Fibroblast of skin of left quadriceps (primary cell): ENCODE data around the gene RYR2.

Source experiments
- DNase-seq, 2 experiments: peaks; one replicate each; pipeline ENCODE4 v3.0.0-alpha.2; 2013; ENCODE audit warnings: low read depth in 2 of 2

The RYR2 gene

GRCh38 chr1:237671262-237671661 lies 629.3 kb downstream of the RYR2 start:
- no peak for DNase-seq

- no peak for DNase-seq
Observed at GRCh38 chr1:237671935-237672334, 630.0 kb downstream of the RYR2 start.

DNA sequence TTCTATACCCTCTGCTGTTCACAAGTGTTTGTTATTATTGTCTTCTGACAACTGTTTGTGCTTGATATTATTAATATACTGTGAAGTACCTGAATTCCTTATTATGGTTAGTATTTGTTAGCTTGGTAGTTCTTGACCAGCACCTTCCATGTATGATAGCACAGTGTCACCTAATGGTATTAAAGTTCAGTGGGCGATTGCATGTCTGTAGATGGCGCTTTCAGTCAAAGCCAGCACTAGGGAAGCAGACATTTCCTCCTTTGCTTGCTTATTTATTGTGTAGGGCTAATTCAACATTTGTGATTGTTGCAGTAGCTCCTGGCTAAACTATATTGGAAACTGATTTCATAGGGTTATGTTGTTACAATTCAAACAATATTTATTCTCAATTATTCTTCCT lies 630.8 kb downstream of the RYR2 start:
- DNase-seq = no peak

DNA sequence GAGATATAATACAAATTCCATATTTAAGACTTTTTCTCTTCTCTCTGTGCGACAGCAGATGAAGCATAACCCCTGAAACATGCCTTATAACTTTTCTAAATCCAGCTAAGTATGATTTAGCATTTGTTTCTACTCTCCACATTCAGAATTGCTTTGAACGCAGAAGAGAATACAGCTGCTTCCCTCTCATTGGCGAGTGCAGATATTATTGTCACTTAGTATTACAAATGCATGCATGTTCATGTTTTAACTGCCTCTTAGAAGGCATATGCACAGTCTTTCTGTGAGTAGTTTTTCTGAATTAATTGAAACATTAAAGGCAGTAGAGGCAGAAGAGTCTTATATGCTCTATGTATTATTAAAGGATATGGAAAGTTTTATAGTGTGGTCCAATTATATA lies 631.6 kb downstream of the RYR2 start:
- no peak for DNase-seq

DNA sequence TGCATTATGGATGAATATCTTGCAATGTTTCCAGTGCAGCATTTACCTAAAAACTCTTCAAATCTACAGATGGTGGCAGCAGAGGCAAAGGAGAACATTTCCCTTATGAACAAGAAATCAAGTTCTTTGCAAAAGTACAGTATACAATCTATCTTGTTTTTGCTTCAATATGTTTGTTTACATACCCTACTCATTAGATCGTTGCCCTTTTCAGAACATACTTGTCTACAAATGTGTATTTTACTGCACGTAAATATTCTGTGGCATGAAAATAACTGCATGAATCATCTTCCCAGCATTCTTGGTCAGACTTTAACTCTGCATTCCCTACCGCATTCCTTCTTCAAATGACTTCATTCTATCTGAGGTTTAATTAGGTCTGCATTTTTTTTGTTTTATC lies 636.0 kb downstream of the RYR2 start:
- DNase-seq = peak; percentile 39

GRCh38 chr1:237679687-237680086 lies 637.7 kb downstream of the RYR2 start:
- no peak for DNase-seq

- DNase-seq = no peak
Observed at GRCh38 chr1:237681210-237681609, 639.2 kb downstream of the RYR2 start.

DNA sequence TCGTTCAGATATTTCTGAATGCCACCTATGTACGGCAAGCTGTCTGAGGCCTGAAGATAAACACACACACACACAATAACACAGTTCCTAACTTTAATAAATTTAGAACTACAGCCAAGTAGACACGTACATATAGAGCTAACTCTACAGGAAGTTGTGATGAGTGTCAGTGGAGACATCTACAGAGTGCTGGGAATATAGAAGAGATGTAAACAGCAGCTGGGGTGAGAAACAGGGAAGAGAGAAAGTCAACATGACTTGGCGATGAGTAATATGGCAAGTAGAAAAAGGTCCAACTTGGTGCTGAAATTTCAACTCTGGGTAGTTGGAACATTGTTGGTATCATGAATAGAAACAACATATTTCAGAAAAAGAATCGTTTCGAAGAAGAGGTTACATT lies 642.3 kb downstream of the RYR2 start:
- DNase-seq = no peak

DNA sequence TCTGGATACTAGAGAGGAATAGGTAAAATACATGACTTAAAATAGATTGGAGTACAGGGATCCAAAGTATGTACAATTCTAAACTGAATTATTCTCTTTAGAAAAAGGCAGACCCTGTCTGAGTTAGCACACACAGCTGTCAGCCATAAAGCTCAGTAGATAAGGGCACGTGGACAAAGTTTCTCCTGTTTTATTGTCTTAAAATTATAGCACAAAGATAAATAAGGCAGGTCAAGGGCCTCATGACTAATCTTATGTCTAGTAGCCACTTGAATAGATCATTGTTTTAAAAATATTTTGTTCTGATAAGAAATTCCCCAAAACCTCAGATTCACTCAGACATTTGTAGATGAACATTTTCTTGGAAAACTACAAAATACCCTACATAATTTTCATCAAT lies 643.6 kb downstream of the RYR2 start:
- no peak for DNase-seq

DNA sequence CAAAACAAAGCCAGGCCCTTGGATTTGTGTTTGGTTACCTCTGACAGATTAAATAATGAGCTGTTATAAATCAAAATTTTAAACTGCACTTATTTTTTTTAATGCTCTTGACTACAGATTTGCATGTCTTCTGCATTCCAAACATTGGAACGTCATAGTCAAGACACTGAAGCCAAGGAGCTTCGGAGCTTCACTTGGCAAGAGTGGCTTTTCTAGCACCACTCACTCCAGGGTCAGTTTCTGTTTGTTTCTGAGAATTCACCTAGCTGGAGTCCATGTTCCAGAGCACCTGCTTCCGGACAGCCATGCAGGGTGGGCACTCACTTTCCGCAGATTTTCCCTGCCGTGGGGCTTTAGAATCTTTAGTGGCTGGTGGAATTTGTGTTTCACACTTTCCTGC lies 645.8 kb downstream of the RYR2 start:
- no peak for DNase-seq

- DNase-seq = no peak
Observed at GRCh38 chr1:237690656-237691055, 648.7 kb downstream of the RYR2 start.

GRCh38 chr1:237692255-237692654 lies 650.3 kb downstream of the RYR2 start:
- DNase-seq = no peak

DNA sequence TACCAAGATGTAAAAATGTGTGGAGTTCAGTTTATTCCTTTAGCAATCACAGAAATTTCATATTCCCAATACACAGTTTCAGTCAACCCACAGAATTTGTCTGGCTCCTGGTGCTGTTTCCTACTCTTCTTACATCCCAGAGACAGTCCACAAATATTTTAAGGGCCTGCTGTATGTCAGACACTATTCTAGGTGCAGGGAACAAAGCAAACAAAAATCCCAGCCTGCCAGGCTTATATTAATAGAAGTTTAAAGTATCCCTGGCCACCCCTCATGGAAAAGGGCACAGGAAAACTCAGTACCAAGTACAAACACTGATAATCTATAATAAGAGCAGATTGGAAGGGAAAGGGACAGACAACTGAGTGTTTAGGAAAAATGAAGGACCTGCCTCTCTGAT lies 653.9 kb downstream of the RYR2 start:
- no peak for DNase-seq

GRCh38 chr1:237700181-237700580 lies 658.2 kb downstream of the RYR2 start:
- no peak for DNase-seq

DNA sequence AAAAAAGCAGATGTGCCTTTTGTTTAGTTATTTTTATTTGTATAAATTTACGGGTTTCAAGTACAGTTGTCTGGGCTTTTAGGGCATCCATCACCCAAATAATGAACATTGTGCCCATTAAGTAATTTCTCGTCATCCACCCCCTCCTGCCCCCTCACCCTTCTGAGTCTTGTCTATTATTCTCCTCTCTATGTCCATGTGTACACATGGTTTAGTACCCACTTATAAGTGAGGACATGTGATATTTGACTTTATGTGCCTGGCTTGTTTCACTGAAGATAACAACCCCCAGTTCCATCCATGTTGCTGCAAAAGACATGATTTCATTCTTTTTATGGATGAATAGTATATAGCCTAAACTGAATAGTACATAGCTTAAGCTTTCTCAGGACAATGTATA lies 659.5 kb downstream of the RYR2 start:
- DNase-seq = no peak

DNA sequence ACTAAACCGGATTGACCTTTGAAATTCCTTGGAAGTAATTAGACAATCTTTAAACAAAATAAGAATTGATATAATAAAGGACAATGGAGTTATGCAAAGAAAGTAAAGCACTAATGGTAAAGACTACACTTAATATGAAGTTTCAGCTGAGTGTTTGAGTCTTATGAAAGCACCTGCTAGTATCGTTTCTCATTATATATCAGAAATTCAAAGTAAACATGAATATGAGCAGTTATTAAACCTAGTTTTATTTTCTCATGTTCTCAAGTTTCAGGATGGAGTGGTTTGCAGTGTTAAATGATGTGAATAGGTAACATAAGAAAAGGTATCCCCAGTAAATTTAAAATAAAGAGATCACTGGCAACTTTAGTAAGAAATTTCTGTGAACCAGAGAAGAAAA lies 660.2 kb downstream of the RYR2 start:
- no peak for DNase-seq

DNA sequence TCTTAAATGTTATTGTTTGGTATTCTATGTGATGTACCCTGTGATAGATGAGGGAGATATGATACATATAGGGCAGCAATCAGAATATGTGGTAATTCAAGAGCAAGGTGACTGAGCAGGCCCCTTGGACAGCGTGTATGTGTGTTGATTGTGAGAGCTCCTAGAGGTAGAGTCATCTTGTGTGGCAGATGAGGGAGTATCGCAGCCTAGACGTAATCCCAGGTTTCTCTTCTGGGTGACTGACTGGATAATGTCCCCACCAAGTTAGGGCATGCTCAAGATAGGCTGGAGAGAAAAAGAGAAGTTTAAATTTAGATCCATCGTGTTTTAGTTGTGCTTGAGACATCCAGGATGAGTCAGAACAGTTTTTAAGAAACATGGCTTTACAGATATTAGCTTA lies 663.5 kb downstream of the RYR2 start:
- no peak for DNase-seq

GRCh38 chr1:237709355-237709754 lies 667.4 kb downstream of the RYR2 start:
- no peak for DNase-seq

- no peak for DNase-seq
Observed at GRCh38 chr1:237711281-237711680, 669.3 kb downstream of the RYR2 start.

DNA sequence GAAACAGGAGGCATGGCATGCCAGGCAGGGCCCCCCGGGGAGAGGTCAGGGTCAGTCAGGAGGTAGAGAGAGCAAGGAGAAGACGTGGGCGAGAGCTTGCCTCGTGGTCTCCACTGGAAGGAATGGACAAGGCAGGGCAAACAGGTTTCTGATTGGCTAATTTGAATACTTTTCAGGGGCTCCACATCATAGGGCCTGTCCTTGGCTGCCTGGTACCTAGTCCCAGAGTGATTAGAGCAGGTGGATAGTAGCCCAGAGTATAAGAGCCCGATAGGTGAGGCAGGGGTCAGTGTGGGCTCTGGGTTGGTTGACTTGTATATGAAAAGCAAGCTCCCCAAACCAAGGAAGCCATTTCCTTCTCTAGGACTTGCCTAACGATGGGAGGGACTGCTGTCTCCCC lies 670.1 kb downstream of the RYR2 start:
- DNase-seq = no peak

GRCh38 chr1:237712586-237713157 lies 670.7 kb downstream of the RYR2 start:
- DNase-seq = no peak

GRCh38 chr1:237713916-237714315 lies 671.9 kb downstream of the RYR2 start:
- no peak for DNase-seq

DNA sequence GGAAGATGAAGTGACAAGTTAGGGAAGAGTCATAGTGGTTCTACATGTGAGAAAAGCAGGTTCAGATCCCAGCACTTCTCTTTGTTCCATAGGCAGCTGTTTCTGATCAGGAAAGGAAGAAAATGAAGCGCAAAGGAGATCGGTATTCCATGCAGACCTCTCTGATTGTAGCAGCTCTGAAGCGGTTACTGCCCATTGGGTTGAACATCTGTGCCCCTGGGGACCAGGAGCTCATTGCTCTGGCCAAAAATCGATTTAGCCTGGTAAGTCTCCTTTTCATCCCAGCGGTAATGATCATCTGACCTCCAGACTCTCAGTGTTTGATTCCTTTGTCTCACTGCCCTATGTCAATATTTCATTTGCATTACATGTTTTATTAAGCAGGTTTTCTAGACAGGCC lies 675.1 kb downstream of the RYR2 start:
- DNase-seq = no peak

DNA sequence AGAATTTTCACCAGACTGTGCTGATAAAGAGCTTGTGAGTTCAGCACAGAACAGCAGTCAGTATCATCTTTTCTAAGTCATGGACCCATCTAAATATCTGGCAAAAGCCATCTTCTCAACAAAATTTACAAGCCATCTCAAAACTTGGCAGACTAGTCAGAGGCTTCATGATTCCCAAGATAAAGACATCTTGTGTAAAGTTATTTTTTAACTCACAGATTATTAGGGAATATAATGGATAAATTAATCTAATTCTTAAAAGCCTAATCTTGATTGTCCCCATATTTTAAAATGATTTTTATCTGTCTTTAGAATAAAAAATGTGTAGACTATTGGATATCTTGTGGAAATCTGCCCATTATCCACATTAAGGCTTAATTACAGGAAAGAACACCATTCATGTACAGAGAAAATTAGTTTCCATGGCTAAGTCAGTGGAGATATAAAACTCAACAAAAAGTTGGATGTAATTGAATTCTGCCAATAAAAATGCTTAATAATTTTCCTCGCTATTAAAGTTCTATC lies 688.9 kb downstream of the RYR2 start:
- no peak for DNase-seq
